Measurements from ENCODE around the gene SUSD1. TPM values are rescaled to one million over a fixed set of nuclear protein-coding genes. Genes with fewer than 3 reads are reported as not detected.

The SUSD1 gene
- polyA plus RNA-seq, 1 donor (not counting 4 experiments of a cell fraction or from before 2014, with no cell fraction given): 3.6 TPM

DNA sequence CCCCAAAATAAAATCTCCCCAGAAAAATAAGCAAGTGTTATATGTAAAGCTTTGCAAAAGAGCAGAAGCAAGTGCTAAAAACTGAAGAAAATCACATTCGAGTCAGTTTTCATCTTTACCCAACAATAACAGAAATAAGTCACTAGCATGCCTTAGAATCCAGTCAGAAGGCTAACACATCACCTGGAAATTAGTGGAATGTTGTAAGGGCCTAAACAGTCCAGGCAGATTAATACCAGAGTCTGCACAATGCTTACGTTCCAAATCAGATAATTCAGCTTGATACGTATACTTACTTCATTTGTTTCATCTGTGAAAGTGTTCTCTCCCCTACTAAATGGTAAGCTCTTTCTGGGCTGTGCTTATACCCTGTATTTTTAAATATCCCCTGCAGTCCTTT, 42.7 kb downstream of the SUSD1 start:
- H3K4me2 ChIP-seq (ENCODE audit: control insufficient read depth, extremely low read depth, insufficient read depth, low read depth, low read length): no peak overlapping the region

DNA sequence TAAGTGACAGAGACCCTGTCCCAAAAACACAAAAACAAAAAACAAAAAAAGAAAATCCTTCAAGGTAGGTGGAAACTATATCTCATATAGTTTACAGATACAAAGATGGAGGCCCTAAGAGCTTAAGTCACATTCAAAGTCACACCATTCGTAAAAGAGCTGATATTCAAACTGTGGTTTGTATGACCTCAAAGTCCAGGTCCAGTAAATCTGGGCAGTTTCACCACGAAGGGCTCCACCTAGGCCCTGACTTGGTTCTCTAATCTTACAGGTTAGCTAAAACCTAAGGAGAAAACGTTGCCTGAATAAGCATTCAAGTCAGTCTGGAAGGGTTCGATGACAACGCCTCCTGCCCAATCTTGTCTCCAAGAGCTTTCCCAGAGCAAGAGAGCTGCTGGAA, 44.1 kb downstream of the SUSD1 start:
- H3K4me2 ChIP-seq (ENCODE audit: control insufficient read depth, extremely low read depth, insufficient read depth, low read depth, low read length): no peak overlapping the region
- no peak overlapping the region for H3K4me3 ChIP-seq (ENCODE audit: control insufficient read depth in 2 of 3, extremely low read depth in 1 of 3, insufficient read depth in 2 of 3, low read depth in 1 of 3, low read length in 3 of 3)
- no peaks in the 10 kb centered on the region for H4K20me1 ChIP-seq (ENCODE audit: control insufficient read depth, extremely low read depth, insufficient read depth, low read length)
- no peak for DNase-seq (ENCODE audit: low read depth, low spot score)
- dilution Hi-C loops (cut with MboI; ENCODE audit: extremely low pct_ligation_motif_present, low sequenced_read_pairs): no loop called here
- H3K9me1 ChIP-seq (ENCODE audit: control insufficient read depth, extremely low read depth, insufficient read depth, low read length): no peaks in the 10 kb centered on the region
- H3K27ac ChIP-seq (ENCODE audit: control insufficient read depth, insufficient read depth, low read length): no peak overlapping the region
- H3K79me2 ChIP-seq (ENCODE audit: control insufficient read depth, insufficient read depth, low read length): no peaks in the 10 kb centered on the region
- no peaks in the 10 kb centered on the region for H3K27me3 ChIP-seq (ENCODE audit: control insufficient read depth, extremely low read depth, insufficient read depth, low read length)
- H3K9ac ChIP-seq (ENCODE audit: control insufficient read depth, extremely low read depth, insufficient read depth, low read length): no peak overlapping the region
- H3K4me1 ChIP-seq (ENCODE audit: control insufficient read depth, extremely low read depth, insufficient read depth, low read length): peaks cover 5% of the 10 kb centered on the region
- no peak for FAIRE-seq
- H2AFZ ChIP-seq (ENCODE audit: control insufficient read depth, low read length): no peak overlapping the region
- no peaks in the 10 kb centered on the region for H3K36me3 ChIP-seq (ENCODE audit: control insufficient read depth in 2 of 2, extremely low read depth in 1 of 2, insufficient read depth in 2 of 2, low read length in 2 of 2)
- no peak for TF ChIP-seq EZH2 (IDR thresholded peaks at IDR 0.05; ENCODE audit: low read length)
- TF ChIP-seq, protein P1, sequence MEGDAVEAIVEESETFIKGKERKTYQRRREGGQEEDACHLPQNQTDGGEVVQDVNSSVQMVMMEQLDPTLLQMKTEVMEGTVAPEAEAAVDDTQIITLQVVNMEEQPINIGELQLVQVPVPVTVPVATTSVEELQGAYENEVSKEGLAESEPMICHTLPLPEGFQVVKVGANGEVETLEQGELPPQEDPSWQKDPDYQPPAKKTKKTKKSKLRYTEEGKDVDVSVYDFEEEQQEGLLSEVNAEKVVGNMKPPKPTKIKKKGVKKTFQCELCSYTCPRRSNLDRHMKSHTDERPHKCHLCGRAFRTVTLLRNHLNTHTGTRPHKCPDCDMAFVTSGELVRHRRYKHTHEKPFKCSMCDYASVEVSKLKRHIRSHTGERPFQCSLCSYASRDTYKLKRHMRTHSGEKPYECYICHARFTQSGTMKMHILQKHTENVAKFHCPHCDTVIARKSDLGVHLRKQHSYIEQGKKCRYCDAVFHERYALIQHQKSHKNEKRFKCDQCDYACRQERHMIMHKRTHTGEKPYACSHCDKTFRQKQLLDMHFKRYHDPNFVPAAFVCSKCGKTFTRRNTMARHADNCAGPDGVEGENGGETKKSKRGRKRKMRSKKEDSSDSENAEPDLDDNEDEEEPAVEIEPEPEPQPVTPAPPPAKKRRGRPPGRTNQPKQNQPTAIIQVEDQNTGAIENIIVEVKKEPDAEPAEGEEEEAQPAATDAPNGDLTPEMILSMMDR (optimal IDR thresholded peaks at IDR 0.05 in 1 of 3, IDR thresholded peaks at IDR 0.05 in 1 of 3, conservative IDR thresholded peaks at IDR 0.05 in 1 of 3; ENCODE audit: extremely low read depth in 1 of 3, insufficient read depth in 2 of 3, low read length in 3 of 3): no peak
- peaks cover 2% of the 10 kb centered on the region for H3K9me3 ChIP-seq (ENCODE audit: control insufficient read depth, low read depth, low read length)

More for the DNA sequence above, 42.7 kb downstream of the SUSD1 start:
- H3K9me3 ChIP-seq (ENCODE audit: control insufficient read depth, low read depth, low read length): peaks cover 2% of the 10 kb centered on the region
- H4K20me1 ChIP-seq (ENCODE audit: control insufficient read depth, extremely low read depth, insufficient read depth, low read length): no peaks in the 10 kb centered on the region
- TF ChIP-seq EZH2 (IDR thresholded peaks at IDR 0.05; ENCODE audit: low read length): no peak
- TF ChIP-seq, protein P1 (optimal IDR thresholded peaks at IDR 0.05 in 1 of 3, IDR thresholded peaks at IDR 0.05 in 1 of 3, conservative IDR thresholded peaks at IDR 0.05 in 1 of 3; ENCODE audit: extremely low read depth in 1 of 3, insufficient read depth in 2 of 3, low read length in 3 of 3): no peak
- no peaks in the 10 kb centered on the region for H3K36me3 ChIP-seq (ENCODE audit: control insufficient read depth in 2 of 2, extremely low read depth in 1 of 2, insufficient read depth in 2 of 2, low read length in 2 of 2)
- no peak overlapping the region for H3K9ac ChIP-seq (ENCODE audit: control insufficient read depth, extremely low read depth, insufficient read depth, low read length)
- FAIRE-seq: no peak
- H3K4me1 ChIP-seq (ENCODE audit: control insufficient read depth, extremely low read depth, insufficient read depth, low read length): peaks cover 14% of the 10 kb centered on the region
- H3K27me3 ChIP-seq (ENCODE audit: control insufficient read depth, extremely low read depth, insufficient read depth, low read length): no peaks in the 10 kb centered on the region
- no peak overlapping the region for H3K27ac ChIP-seq (ENCODE audit: control insufficient read depth, insufficient read depth, low read length)
- H3K79me2 ChIP-seq (ENCODE audit: control insufficient read depth, insufficient read depth, low read length): no peaks in the 10 kb centered on the region
- dilution Hi-C loops (cut with MboI; ENCODE audit: extremely low pct_ligation_motif_present, low sequenced_read_pairs): no loop called here
- no peak for DNase-seq (ENCODE audit: low read depth, low spot score)
- H3K9me1 ChIP-seq (ENCODE audit: control insufficient read depth, extremely low read depth, insufficient read depth, low read length): no peaks in the 10 kb centered on the region
- no peak overlapping the region for H2AFZ ChIP-seq (ENCODE audit: control insufficient read depth, low read length)
- H3K4me3 ChIP-seq (ENCODE audit: control insufficient read depth in 2 of 3, extremely low read depth in 1 of 3, insufficient read depth in 2 of 3, low read depth in 1 of 3, low read length in 3 of 3): no peak overlapping the region

All from keratinocyte (primary cell).